HL-60 (cell line): ENCODE data around the gene VCY1B.
"Not testable (repeated sequence)": the region's sequence is repeated elsewhere in the genome, so short reads cannot be mapped to it uniquely, and the experiment has no call there.

Experiments used
- CTCF ChIP-seq: IDR thresholded peaks from one replicate; pipeline ENCODE4 v1.5.1; 2011; ENCODE audit warnings: low read length, control low read depth, inconsistent platforms; ENCODE audit not compliant: insufficient read depth
- POLR2AphosphoS5 ChIP-seq: IDR thresholded peaks from 2 replicates; pipeline ENCODE4 v1.6.1; 2012; ENCODE audit warnings: low read depth
- SPI1 ChIP-seq: IDR thresholded peaks from 2 replicates; pipeline ENCODE4 v1.6.1; 2012; ENCODE audit warnings: low read depth, mild to moderate bottlenecking, borderline replicate concordance

GRCh38 chrY:14055927-14056326 lies at the start of gene VCY1B:
- not testable (repeated sequence) for TF ChIP-seq CTCF, POLR2AphosphoS5, SPI1
